T-helper 2 cell treated with Interferon-gamma antibody and Interleukin-4, amounts not matched to agents 100 ng/mL and 5 ng/mL, for 36 hours (primary cell): Measurements from ENCODE around the gene GOLGA8Q. TPM values are rescaled to one million over a fixed set of nuclear protein-coding genes. Genes with fewer than 3 reads are reported as not detected.
"Not testable (repeated sequence)": the region's sequence is repeated elsewhere in the genome, so short reads cannot be mapped to it uniquely, and the experiment has no call there.

Experiments
- intact Hi-C: fragments of 100-400 bp; cut with micrococcal nuclease; formaldehyde crosslinking; loops from one replicate; pipeline ENCODE4 v1.15.1; 2023
- total RNA-seq: library from RNA; stranded (reverse); gene quantifications from 2 replicates; pipeline ENCODE4 v1.2.3, GENCODE V29; 2022

Gene GOLGA8Q, protein sequence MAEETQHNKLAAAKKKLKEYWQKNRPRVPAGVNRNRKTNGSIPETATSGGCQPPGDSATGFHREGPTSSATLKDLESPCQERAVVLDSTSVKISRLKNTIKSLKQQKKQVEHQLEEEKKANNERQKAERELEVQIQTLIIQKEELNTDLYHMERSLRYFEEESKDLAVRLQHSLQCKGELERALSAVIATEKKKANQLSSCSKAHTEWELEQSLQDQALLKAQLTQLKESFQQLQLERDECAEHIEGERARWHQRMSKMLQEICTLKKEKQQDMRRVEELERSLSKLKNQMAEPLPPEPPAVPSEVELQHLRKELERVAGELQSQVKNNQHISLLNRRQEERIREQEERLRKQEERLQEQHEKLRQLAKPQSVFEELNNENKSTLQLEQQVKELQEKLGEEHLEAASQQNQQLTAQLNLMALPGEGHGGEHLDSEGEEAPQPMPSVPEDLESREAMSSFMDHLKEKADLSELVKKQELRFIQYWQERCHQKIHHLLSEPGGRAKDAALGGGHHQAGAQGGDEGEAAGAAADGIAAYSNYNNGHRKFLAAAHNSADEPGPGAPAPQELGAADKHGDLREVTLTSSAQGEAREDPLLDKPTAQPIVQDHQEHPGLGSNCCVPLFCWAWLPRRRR
- 3.0 and 8.8 TPM in 2 replicates for total RNA-seq

GRCh38 chr15:30551750-30552149 is at the start of gene GOLGA8Q:
Gene GOLGA8Q, plus strand, starts transcription at chr15:30552050. Its CDS starts 28 bp downstream, at chr15:30552078.
- intact Hi-C loops, result not testable (repeated sequence)

DNA sequence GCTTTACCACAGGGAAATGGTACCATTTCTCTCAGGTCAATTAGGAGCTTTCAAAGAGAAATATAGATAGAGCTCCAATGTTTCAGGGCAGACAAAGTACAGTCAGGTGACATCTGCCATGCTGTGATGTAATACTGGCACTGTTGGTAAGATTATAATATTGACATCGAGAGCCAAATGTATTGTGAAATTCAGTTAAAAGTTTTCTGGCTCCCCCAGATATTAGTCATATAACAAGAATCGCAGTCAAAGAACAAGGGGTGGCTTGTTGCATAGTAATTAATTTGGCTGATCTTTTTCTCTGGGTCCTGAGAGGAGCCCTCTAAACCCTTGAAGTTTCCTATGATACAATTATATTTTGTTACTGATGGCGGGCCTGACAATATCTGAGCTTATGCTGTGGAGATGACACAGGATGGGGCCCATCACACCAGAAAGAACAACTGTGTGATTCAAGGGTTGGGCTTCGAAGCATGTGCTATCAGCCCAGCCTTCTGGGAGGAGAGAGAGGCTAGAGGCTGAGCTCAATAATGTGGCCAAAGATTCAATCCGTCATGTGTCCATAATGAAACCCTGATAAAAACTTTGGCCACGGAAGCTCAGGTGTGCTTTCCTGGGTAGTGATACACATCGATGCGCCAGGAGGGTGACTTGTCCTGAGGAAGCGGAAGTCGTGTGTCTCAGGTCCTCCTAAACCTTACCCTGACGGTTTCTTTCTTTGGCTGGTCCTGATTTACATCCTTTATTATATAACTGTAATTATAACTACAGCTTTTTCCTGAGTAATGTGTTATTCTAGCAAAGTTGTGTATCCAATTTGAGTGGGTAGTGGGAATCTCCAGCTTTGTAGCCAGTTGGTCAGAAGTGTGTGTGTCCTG is 48.7 kb upstream of the GOLGA8Q start:
- intact Hi-C loops, result not testable (repeated sequence)

DNA sequence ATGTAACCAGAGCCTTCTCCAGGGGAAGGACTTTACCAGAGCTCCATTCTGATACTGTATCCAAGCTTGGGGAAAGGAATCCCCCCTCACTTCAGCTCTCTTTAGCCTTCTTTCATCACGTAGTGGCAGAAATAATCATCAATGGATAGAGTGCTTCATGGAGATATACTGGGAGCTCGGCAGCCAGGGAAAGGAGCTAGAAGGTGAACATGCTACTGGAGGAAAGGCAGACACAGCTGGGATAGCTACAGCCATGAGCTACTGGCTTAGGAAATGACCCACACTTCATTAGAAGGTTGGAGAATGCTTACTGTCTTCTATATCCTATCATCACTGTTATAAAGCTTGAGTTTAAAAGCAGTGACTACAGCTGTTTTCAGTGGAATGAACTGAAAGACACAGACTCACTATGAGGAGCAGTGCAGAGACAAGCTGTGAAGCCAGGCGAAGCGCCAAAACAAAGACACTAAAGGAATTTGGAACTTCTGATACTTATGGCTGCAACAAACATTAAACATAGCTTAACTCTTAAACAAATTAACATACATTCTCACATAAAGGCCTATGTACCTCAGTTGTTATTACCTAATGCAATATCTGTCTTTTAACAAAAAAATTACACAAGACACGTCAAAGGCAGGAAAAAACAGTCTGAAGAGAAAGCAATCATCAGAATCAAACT is 47.5 kb upstream of the GOLGA8Q start:
- intact Hi-C loops, result not testable (repeated sequence)

- intact Hi-C loops, result not testable (repeated sequence)
Measured at GRCh38 chr15:30514545-30514944, 37.3 kb upstream of the GOLGA8Q start.

- intact Hi-C loops, result not testable (repeated sequence)
Measured at GRCh38 chr15:30523453-30524243, 28.2 kb upstream of the GOLGA8Q start.

- intact Hi-C loops, result not testable (repeated sequence)
Measured at GRCh38 chr15:30525912-30526311, 25.9 kb upstream of the GOLGA8Q start.

GRCh38 chr15:30529049-30529448 is 22.8 kb upstream of the GOLGA8Q start:
- intact Hi-C loops, result not testable (repeated sequence)

DNA sequence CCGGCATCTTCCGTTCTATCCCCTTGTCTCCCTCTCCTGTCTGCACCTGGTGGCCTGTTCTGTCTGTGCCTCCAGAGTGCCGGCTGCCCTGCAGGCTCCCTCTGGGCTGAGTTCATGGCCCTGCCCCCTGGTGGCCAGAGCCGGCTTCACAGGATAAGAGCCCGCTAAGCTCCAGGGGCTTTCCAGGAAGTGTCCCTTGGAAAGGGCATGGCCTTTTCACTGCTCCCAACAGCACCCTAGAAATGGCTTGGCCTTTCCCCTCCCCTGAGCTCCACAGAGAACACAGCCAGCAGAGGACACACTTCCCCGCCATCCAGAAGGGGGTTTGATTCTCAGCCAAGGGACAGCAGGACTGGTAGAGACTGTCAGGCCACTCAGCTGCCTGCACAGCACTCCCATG is 15.1 kb downstream of the GOLGA8Q start:
- intact Hi-C loops, result not testable (repeated sequence)

GRCh38 chr15:30573012-30573491 is 21.2 kb downstream of the GOLGA8Q start:
- intact Hi-C loops, result not testable (repeated sequence)

GRCh38 chr15:30579394-30579970 is 27.6 kb downstream of the GOLGA8Q start:
- intact Hi-C loops, result not testable (repeated sequence)

- intact Hi-C loops, result not testable (repeated sequence)
Measured at GRCh38 chr15:30580716-30581115, 28.9 kb downstream of the GOLGA8Q start.

DNA sequence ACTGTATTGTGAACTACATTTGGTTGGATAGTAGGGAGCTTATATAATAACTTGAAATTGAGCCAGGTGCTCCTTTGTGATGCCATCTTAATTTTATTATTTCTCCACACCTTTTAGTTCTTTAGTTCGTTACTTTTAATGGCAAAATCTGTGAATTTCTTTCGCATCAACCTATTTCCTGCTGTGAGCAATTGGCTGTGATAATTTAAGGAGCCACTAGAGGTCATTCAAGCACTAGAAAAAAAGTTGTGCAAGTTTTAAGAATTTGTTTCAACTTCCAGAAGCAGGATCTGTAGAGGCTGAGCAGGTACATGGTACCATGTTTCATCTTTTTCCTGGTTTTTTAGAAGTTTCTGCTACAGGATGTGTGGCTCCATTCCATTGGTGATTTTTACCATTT is 47.1 kb downstream of the GOLGA8Q start:
- intact Hi-C loops, result not testable (repeated sequence)

DNA sequence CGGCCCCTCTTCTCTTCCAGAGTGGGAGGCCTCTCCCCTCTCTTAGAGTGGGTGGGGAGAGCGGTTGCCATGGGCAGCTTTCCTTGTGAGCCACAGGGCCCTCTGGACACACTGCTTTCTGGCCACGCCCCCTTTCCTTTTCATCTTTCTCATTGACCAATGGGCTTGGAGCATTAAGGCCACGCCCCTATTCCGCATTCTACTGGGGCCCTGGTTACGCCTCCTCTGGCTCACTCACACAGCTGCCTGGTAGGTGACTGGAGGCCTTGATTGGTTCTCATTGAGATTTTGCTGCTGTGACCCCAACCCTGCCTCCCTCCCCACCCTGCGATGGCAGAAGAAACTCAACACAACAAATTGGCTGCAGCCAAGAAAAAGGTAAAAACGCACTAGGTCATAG is 51.9 kb downstream of the GOLGA8Q start, which contains the start of gene GOLGA8H:
Gene GOLGA8H (plus strand): TSS at position 233 of the 400 bp plus-strand sequence. CDS start 98 bp downstream, at position 331.
- intact Hi-C loops, result not testable (repeated sequence)

Other genes starting within 250 kb of the GOLGA8Q start
- gene CHRFAM7A, start 158.5 kb upstream of the GOLGA8Q start, total RNA-seq, result 2.3 TPM in 1 of 2 replicates, not detected in the other
- gene GOLGA8R, start 137.8 kb upstream of the GOLGA8Q start, total RNA-seq, result 9.1 and 10.2 TPM in 2 replicates
- gene GOLGA8H, start 52.0 kb downstream of the GOLGA8Q start, total RNA-seq, result 0.16 TPM in 1 of 2 replicates, not detected in the other